ENCODE data around the gene LEFTY2. TPM values are rescaled to one million over a fixed set of nuclear protein-coding genes. Genes with fewer than 3 reads are reported as not detected.
"Not testable (repeated sequence)": the region's sequence is repeated elsewhere in the genome, so short reads cannot be mapped to it uniquely, and the experiment has no call there.

The LEFTY2 gene
- total RNA-seq, 1 donor from 2014 or later = under 0.01 TPM

GRCh38 chr1:225929462-225929861, 11.6 kb downstream of the LEFTY2 start:
- DNase-seq = not testable (repeated sequence)

GRCh38 chr1:225928186-225929175, 12.5 kb downstream of the LEFTY2 start:
- DNase-seq = no peak

GRCh38 chr1:225926551-225927113, 14.4 kb downstream of the LEFTY2 start:
- no peak for DNase-seq

GRCh38 chr1:225923692-225924555, 17.1 kb downstream of the LEFTY2 start, which contains the start of gene PYCR2:
Gene PYCR2 (minus strand): TSS chr1:225924250. CDS start chr1:225924110, 140 bp downstream.
- DNase-seq = peak; percentile 97

DNA sequence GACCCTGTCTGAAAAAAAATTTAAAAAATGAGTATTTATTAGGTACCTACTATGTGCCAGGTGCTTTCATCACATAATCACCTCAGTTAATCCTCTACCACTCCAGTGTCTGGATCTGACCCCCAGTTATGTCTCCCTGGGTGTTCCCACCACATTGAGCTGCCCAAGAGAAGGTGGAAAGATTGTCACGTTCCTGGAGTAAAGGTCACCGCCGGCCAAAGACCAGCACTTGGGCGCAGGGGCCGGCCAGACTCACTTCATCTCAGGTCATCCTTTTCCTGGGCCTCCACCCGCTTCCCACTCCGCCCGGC, 17.7 kb downstream of the LEFTY2 start:
- no peak for DNase-seq

- no peak for DNase-seq
Observed at GRCh38 chr1:225921734-225922709, 19.0 kb downstream of the LEFTY2 start.

DNA sequence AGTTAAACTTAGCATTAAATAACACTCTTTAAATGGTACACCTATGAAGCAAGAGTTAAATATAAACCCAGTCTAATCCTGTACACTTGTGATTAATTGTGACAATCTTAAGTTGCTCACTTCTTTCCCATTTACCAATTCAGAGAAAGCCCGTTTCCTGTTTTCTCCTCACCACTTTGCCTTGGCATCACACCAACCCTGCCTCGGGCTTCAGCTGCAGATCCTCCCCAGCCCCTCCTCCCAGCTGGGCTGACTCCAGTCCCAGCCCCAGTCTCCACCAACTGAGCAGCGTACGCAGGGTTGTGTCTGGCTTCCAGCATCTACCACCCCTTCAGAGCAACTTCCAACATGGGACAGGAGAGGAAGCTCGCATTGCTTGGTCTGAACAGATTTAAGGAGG, 21.1 kb downstream of the LEFTY2 start:
- peak; percentile 83 for DNase-seq

- DNase-seq = no peak
Observed at GRCh38 chr1:225918280-225918679, 22.7 kb downstream of the LEFTY2 start.

DNA sequence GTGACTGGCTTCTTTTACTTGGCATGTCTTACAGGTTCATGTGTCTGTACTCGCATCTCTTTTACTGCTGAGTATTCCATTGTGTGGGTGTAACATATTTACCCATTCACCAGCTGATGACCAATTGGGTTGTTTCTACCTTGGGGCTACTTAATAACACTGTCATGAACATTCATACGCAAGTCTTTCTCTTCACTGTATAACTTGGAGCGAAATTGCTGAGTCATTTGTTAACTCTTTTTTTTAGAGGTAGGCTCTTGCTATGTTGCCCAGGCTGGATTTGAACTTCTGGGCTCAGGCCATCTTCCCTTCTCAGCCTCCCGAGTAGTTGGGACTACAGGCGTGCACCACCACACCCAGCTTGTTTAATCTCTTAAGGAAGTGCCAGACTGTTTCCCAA, 23.5 kb downstream of the LEFTY2 start:
- DNase-seq = no peak

- DNase-seq = no peak
Observed at GRCh38 chr1:225917101-225917500, 23.9 kb downstream of the LEFTY2 start.

GRCh38 chr1:225915538-225915991, 25.5 kb downstream of the LEFTY2 start:
- no peak for DNase-seq

GRCh38 chr1:225914947-225915346, 26.1 kb downstream of the LEFTY2 start:
- DNase-seq = no peak

- no peak for DNase-seq
Observed at GRCh38 chr1:225914391-225914790, 26.6 kb downstream of the LEFTY2 start.

- DNase-seq = peak; percentile 75
Observed at GRCh38 chr1:225911191-225912130, 29.6 kb downstream of the LEFTY2 start.

DNA sequence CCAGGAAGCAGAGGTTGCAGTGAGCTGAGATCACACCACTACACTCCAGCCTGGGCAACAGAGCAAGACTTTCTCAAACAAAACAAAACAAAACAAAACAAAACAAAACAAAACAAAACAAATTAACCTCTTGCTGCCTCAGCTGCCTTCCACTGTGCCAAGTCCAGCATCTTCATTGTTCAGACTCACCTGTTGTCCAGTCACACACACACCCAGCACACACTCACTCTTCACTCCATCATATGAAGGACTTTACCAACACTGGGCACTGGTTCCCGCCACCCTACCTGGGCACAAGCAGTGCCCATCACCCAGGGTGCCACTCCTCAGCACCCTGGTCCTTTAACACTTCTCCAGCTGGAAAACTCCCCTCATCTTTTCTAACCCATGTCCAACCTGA, 31.5 kb downstream of the LEFTY2 start:
- no peak for DNase-seq

- no peak for DNase-seq
Observed at GRCh38 chr1:225908773-225909172, 32.2 kb downstream of the LEFTY2 start.

DNA sequence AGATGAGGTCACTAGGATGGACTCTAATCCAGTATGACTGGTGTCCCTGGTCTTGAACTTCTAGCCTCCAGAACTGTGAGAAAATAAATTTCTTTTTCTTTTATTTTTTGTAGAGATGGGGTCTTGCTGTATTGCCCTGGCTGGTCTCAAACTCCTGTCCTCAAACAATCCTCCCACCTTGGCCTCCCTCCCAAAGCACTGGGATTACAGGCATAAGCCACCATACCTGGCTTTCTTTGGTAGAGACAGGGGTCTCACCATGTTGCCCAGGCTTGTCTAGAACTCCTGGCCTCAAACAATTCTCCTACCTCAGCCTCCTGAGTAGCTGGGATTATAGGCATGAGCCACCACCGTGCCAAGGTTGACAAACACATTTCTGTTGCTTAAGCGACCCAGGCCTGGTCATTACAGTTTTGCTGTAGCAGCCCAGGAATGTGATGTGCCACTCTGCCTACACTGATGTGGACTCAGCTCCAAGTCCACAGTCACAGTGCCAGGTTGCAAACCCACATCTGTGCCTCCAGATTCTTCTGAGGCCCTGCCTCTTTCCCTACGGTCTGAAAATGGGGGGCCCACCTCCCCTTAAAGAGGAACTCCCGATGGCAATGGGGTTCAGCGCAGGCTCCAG, 32.9 kb downstream of the LEFTY2 start:
- DNase-seq = no peak

DNA sequence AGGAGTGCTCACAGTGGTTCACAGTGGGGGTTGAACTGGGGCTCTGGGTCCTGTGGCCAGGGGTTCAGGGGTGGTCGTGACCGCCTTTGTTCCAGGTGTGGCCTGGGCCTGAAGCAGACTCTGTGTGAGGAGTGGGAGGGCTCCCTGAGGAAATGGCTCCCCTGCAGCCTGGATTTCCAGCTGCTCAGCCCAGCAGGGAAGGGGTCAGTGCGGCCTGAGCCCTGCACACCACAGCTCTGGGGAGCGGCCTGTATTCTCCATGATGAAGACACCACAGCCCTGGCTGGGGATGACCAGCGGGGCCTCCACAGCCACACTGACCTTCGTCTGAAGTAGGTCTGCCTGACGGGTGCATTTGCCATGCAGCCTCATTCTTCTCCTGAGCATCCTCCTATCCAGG, 33.7 kb downstream of the LEFTY2 start:
- no peak for DNase-seq

GRCh38 chr1:225906467-225906866, 34.6 kb downstream of the LEFTY2 start:
- no peak for DNase-seq

- DNase-seq = no peak
Observed at GRCh38 chr1:225903623-225904022, 37.4 kb downstream of the LEFTY2 start.
